Measurements from ENCODE around the gene NRROS.

DNA sequence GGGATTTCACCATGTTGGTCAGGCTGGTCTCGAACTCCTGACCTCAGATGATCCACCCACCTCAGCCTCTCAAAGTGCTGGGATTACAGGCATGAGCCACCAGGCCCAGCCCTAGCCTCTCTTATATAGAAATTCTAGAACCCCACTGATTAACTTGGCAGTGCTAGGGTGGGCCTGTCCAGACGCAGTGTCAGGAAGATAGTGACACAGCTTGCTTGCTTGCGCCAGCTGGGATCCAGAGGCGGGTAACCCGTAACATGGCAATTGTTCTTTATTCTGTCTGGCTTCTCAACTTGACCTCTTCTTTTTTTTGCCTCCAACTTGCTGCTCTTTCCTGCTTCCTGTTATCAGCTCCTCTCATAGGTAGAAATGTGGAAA is 56.3 kb downstream of the NRROS start:
- no peak for TF ChIP-seq POLR2A (IDR thresholded peaks at IDR 0.05; ENCODE audit: low read length)
- TF ChIP-seq GATA1 (IDR thresholded peaks at IDR 0.05; ENCODE audit: low read depth, low read length), result no peak
